ENCODE data around the gene MRPL42.
"Not testable (repeated sequence)": the region's sequence is repeated elsewhere in the genome, so short reads cannot be mapped to it uniquely, and the experiment has no call there.

MRPL42 gene

GRCh38 chr12:93550748-93551611 lies 83.7 kb downstream of the MRPL42 start:
- DNase-seq = peak; percentile 15

- no peak for DNase-seq
These were observed 85.1 kb downstream of the MRPL42 start for GRCh38 chr12:93552427-93552826.

GRCh38 chr12:93557879-93558278 lies 90.6 kb downstream of the MRPL42 start:
- DNase-seq = not testable (repeated sequence)

GRCh38 chr12:93558685-93559084 lies 91.4 kb downstream of the MRPL42 start:
- DNase-seq = not testable (repeated sequence)

GRCh38 chr12:93563807-93564538 lies 96.7 kb downstream of the MRPL42 start:
- DNase-seq = peak; percentile 16

- no peak for DNase-seq
These were observed 98.4 kb downstream of the MRPL42 start for GRCh38 chr12:93565760-93566159.
